ENCODE results near the gene TFDP2.

TFDP2 gene

DNA sequence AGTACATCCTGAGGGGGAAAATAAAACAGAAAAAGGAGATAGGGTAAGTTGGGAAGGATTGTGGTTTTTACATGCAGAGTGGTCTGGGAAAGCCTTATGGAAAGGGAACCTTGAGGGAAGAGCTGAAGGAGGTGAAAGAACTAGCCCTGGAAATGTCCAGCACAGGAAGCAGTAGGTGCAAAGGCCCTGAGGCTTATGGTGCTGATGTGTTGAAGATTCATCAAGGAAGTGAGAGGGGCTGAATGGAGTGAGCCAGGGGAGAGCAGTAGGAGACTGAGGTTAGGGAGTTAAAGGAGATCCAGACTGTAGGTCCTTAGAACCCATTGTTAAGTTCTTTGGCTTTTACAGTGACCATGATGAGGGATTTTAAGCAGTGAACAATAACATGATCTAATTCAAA, 239.9 kb downstream of the TFDP2 start:
- TF ChIP-seq TAF1 (IDR thresholded peaks at IDR 0.05; ENCODE audit: borderline replicate concordance, low read depth, low read length) (no peak), POLR2A (IDR thresholded peaks at IDR 0.05; ENCODE audit: low read depth, low read length) (no peak), POLR2AphosphoS5 (IDR thresholded peaks at IDR 0.05; ENCODE audit: low read depth, low read length) (no peak)
- DNase-seq (ENCODE audit: insufficient read length) (no peak), FAIRE-seq (no peak)

DNA sequence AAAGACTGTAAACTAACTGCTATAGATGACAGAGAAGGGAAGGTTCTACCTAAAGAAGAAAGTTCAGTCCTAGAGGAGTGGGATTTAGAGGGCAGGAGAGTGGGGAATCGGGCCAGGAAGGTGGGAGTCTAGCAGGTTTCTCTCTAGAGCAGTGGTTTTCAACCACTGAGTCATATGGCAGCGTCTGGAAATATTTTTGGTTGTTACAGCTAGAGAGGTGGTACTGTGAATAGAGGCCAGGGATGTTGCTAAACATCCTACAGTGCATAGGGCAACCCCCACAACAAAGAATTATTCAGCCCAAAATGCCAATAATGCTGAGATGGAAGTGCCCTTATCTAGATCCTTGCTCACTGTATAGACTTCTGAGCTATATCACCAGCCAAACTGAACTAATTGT, 244.2 kb downstream of the TFDP2 start:
- TF ChIP-seq TAF1 (IDR thresholded peaks at IDR 0.05; ENCODE audit: borderline replicate concordance, low read depth, low read length) (no peak), POLR2AphosphoS5 (IDR thresholded peaks at IDR 0.05; ENCODE audit: low read depth, low read length) (no peak), POLR2A (IDR thresholded peaks at IDR 0.05; ENCODE audit: low read depth, low read length) (no peak)
- FAIRE-seq (no peak), DNase-seq (ENCODE audit: insufficient read length) (no peak)

GRCh38 chr3:141904203-141904602, 245.1 kb downstream of the TFDP2 start:
- TF ChIP-seq POLR2AphosphoS5 (IDR thresholded peaks at IDR 0.05; ENCODE audit: low read depth, low read length) (no peak), POLR2A (IDR thresholded peaks at IDR 0.05; ENCODE audit: low read depth, low read length) (no peak), TAF1 (IDR thresholded peaks at IDR 0.05; ENCODE audit: borderline replicate concordance, low read depth, low read length) (no peak)

DNA sequence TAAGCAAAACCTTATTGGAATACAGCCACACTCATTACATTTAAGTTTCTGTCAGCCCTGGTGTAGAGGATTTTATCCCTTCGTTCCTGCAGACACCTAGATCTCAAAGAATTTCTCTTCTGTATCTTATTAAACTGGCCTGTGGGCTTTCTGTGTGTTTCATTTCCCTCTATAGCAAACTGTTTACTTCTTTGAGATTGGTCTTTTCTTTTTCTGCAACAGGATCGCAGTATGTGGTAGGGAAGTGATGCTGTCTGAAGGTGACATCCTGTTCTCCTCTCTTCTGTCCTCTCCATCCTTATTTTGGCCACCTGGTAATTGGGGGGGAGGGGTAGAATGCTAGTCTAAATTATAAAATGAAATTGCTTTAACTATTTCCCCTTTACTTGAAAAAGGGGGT, 247.4 kb downstream of the TFDP2 start:
- FAIRE-seq (peak; percentile 14), DNase-seq (ENCODE audit: insufficient read length) (no peak)
- TF ChIP-seq POLR2A (IDR thresholded peaks at IDR 0.05; ENCODE audit: low read depth, low read length) (no peak), TAF1 (IDR thresholded peaks at IDR 0.05; ENCODE audit: borderline replicate concordance, low read depth, low read length) (no peak), POLR2AphosphoS5 (IDR thresholded peaks at IDR 0.05; ENCODE audit: low read depth, low read length) (no peak)

More at GRCh38 chr3:141904203-141904602, 245.1 kb downstream of the TFDP2 start:
- DNase-seq (ENCODE audit: insufficient read length) (no peak), FAIRE-seq (no peak)

DNA sequence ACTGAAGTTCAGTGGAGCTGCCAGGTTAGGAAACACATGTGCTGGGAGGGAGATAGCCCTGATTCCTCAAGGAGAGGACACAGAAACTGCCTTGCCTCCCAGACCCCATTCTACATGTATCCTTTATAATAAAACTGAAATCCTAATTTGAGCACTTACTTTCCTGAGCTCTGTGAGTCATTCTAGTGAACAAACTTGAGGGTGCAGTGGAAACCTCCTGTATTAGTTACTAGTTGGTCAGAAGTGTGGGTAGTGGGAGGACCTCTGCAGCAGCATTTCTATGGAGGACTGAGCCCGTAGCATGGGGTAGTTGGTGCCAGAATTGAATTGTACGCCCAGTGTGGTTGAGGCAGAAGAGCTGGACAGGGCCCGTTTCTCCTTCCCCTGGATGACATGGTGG, 249.0 kb downstream of the TFDP2 start:
- TF ChIP-seq POLR2AphosphoS5 (IDR thresholded peaks at IDR 0.05; ENCODE audit: low read depth, low read length) (no peak), POLR2A (IDR thresholded peaks at IDR 0.05; ENCODE audit: low read depth, low read length) (no peak), TAF1 (IDR thresholded peaks at IDR 0.05; ENCODE audit: borderline replicate concordance, low read depth, low read length) (no peak)
- FAIRE-seq = no peak
- DNase-seq (ENCODE audit: insufficient read length) = no peak

- FAIRE-seq (no peak), DNase-seq (ENCODE audit: insufficient read length) (no peak)
- no peak for TF ChIP-seq TAF1 (IDR thresholded peaks at IDR 0.05; ENCODE audit: borderline replicate concordance, low read depth, low read length)
- TF ChIP-seq POLR2AphosphoS5 (IDR thresholded peaks at IDR 0.05; ENCODE audit: low read depth, low read length) = no peak
- TF ChIP-seq POLR2A (IDR thresholded peaks at IDR 0.05; ENCODE audit: low read depth, low read length) = no peak
Measured at GRCh38 chr3:141898908-141899307, 250.4 kb downstream of the TFDP2 start.

- TF ChIP-seq POLR2A (IDR thresholded peaks at IDR 0.05; ENCODE audit: low read depth, low read length) = no peak
- TF ChIP-seq TAF1 (IDR thresholded peaks at IDR 0.05; ENCODE audit: borderline replicate concordance, low read depth, low read length) = no peak
- TF ChIP-seq POLR2AphosphoS5 (IDR thresholded peaks at IDR 0.05; ENCODE audit: low read depth, low read length) = no peak
- FAIRE-seq = no peak
- DNase-seq (ENCODE audit: insufficient read length) = no peak
Measured at GRCh38 chr3:141895731-141896130, 253.6 kb downstream of the TFDP2 start.

DNA sequence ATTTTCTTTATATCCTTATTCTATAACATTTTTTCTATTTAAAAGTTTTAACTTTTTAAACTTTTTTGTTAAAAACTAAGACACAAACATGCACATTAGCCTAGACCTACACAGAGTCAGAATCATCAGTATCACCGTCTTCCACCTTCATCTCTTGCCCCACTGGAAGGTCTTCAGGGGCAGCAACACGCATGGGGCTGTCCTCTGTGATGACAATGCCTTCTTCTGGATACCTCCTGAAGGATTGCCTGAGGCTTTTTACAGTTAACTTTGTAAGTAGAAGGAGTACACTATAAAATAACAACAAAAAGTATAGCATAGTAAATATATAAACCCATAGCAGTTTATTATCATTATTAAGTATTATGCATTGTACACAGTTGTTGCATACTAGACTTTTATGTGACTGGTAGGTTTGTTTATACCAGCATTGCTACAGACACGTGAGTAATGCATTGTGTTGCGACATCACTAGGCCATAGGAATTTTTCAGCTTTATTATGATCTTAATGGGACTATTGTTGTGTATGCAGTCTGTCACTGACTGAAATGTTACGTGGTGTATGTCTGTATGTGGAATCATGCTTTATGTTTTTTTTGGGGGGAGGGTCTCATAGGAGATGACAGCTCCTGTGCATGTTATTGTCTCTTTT, 254.7 kb downstream of the TFDP2 start:
- no peak for FAIRE-seq
- DNase-seq (ENCODE audit: insufficient read length) = no peak
- TF ChIP-seq POLR2AphosphoS5 (IDR thresholded peaks at IDR 0.05; ENCODE audit: low read depth, low read length) = no peak
- TF ChIP-seq TAF1 (IDR thresholded peaks at IDR 0.05; ENCODE audit: borderline replicate concordance, low read depth, low read length) = no peak
- TF ChIP-seq POLR2A (IDR thresholded peaks at IDR 0.05; ENCODE audit: low read depth, low read length) = no peak
